GM10266 (cell line): ENCODE data around the gene TXNL4A.

ENCODE experiments used
- DNase-seq: peaks from one replicate; pipeline ENCODE4 v3.0.0; 2012; ENCODE audit errors: extremely low spot score
- TF ChIP-seq, protein P1 (sequence below): IDR thresholded peaks from 2 replicates; pipeline ENCODE4 v1.5.1; 2012; ENCODE audit warnings: mild to moderate bottlenecking, low read depth; ENCODE audit not compliant: control insufficient read depth, insufficient read depth; ENCODE audit errors: missing control alignments

The TXNL4A gene

DNA sequence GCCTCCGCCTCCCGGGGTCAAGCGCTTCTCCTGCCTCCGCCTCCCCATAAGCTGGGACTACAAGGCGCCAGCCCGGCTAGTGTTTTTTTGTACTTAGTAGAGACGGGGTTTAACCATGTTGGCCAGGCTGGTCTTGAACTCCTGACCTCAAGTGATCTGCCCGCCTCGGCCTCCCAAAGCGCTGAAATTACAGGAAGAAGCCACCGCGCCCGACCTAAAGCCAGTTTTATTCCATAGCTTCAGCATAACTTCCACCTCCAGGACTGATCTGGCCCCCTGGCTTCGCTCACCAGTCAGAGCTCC, 783 bp upstream of the TXNL4A start:
- TF ChIP-seq, protein P1, sequence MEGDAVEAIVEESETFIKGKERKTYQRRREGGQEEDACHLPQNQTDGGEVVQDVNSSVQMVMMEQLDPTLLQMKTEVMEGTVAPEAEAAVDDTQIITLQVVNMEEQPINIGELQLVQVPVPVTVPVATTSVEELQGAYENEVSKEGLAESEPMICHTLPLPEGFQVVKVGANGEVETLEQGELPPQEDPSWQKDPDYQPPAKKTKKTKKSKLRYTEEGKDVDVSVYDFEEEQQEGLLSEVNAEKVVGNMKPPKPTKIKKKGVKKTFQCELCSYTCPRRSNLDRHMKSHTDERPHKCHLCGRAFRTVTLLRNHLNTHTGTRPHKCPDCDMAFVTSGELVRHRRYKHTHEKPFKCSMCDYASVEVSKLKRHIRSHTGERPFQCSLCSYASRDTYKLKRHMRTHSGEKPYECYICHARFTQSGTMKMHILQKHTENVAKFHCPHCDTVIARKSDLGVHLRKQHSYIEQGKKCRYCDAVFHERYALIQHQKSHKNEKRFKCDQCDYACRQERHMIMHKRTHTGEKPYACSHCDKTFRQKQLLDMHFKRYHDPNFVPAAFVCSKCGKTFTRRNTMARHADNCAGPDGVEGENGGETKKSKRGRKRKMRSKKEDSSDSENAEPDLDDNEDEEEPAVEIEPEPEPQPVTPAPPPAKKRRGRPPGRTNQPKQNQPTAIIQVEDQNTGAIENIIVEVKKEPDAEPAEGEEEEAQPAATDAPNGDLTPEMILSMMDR: no peak
- no peak for DNase-seq

DNA sequence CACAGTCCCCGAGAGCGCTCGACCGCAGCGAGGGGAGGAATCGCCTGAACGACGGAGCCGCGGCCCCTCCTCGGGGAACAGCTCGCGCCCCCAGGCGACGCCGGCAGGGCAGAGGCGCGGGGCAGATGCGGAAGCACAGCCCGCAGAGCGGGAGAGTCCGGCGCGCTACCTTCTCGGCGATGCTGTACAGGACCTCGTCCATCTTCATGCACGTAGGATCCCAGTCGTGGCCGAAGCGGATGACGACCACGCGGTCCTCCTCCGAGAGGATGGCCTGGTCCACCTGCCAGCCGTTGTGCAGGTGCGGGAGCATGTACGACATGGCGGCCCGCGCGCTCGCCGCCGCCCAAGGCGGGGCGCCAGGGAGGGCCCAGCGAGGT, 302 bp downstream of the TXNL4A start:
- peak; percentile 84 for DNase-seq
- TF ChIP-seq, protein P1: peak; percentile 55

DNA sequence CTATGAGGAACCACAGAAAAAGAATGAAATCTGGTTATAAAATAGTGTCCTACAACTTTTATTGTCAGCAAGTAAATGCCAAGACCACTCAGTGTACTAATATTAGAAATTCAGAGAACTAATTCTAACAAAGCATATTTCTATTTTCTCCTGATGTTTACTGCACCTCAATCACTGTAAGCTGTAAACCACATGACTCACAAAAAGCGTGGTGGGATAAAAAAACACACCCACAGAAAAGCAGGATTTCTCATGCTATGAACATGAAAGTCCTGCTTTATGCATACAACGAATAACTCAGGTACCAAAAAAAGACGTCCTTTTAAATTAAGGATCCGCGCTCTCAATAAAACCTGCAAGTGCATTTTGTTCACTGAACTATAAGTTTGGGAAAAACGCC, 797 bp downstream of the TXNL4A start:
- no peak for DNase-seq
- TF ChIP-seq, protein P1: no peak

DNA sequence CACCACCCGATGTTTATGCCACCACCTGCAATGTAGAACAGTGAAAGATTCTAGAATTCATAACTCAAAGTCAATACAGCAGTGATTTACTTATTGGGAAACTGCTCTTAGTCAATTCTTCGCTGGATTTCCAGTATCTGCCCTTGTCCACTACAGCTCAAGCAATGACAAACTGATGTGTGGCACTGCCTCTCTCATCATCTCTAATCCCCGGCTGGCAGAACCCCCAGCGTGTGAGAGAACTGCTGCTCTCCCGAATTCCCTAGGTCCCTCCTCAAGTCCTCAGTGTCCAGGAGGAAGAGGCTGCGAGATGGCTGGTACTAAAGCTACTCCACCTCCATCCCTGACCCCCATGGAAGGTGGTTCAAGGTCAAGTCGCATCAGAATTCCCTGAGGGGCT, 1.6 kb downstream of the TXNL4A start:
- TF ChIP-seq, protein P1: no peak
- DNase-seq: no peak

DNA sequence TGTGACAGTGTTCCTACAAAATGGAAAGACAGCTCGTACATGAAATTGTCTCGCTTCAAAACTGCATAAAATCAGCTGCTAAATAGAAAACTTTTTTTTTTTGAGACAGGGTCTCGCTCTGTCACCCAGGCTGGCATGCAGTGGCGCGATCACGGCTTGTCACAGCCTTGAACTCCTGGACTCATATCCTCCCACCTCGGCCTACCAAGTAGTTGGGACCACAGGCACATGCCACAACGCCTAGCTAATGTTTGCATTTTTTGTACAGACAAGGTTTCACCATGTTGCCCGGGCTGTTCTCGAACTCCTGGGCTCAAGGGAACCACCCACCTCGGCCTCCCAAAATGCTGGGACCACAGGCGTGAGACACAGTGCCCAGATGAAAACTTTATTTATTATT, 3.2 kb downstream of the TXNL4A start:
- no peak for DNase-seq
- TF ChIP-seq, protein P1: no peak

DNA sequence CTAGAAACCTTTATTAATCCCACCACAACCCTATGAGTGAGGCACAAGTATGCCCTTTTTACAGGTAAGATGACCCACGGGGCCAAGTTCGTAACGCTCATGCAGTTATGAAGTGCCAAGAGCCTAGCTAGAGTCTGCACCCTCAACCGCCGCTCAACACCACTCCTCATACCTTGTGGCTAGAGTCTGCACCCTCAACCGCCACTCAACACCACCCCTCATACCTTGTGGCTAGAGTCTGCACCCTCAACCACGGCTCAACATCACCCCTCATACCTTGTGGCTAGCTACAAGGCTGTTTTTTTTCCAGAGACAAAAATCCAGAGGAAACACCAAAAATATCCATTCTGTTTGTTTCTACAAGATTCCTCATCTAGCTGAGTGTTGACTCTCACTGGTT, 4.6 kb downstream of the TXNL4A start:
- no peak for DNase-seq
- TF ChIP-seq, protein P1: no peak

DNA sequence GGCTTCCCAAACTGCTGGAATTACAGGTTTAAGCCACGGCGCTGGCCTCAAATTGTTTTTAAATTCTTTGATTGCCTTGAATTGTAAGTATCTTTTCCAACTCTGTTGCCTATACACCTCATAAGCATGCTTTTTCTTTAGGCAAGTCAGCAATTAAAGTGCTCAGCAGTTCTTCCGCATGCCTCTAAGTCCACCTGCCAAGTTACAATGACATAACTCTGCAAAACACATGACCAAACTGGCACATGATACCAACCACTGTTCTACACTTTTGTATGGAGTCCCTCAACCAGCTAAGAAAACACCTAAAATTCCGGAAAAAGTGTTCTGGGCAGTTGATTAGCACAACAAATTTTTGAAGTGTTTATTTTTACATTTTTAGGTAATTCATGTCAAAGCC, 5.1 kb downstream of the TXNL4A start:
- TF ChIP-seq, protein P1: no peak
- no peak for DNase-seq

DNA sequence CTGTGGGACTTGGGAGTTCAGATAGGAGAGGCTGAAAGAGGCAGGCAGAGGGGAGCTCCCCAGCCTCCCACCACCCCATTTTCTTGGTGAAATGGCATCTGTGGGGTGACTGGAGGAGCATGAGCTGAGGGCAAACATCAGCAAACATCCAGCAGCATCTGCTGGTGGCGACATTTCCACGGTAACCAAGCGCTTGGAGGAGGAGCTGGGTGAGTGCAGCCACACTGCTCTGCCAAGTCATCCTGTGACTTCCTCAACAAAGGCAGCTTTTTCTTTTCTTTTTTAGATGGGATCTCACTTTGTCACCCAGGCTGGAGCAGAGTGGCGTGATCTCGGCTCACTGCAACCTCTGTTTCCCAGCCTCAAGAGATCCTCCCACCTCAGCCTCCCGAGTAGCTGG, 5.6 kb downstream of the TXNL4A start:
- no peak for DNase-seq
- TF ChIP-seq, protein P1: no peak
